Measurements from ENCODE around the gene LEKR1.
A peak's percentile ranks its signal among the peaks of the same experiment; 100 is the strongest.

Gene LEKR1

DNA sequence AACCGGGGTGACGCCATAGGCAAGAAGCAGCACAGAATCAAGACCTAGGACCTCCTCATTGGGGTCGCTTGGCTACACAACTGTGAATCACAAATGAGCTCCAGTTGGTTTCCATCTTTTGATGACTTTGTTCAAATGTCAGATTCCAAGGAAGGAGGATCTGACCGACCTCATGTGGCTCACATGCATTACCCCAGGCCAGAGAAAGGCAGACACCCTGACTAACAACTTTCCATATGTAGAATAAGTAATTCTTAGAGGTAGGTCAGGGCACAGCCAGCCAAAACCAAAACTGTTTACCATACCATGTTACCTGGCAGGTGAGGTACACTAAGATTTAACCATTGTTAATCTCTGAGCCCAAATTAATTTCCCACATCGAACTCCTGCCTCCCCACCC lies 237.3 kb downstream of the LEKR1 start:
- DNase-seq (ENCODE audit: low read depth) = no peak

GRCh38 chr3:157063926-157064325 lies 237.8 kb downstream of the LEKR1 start:
- DNase-seq (ENCODE audit: low read depth) = no peak

- no peak for DNase-seq (ENCODE audit: low read depth)
These were observed 238.2 kb downstream of the LEKR1 start for GRCh38 chr3:157064402-157064801.

DNA sequence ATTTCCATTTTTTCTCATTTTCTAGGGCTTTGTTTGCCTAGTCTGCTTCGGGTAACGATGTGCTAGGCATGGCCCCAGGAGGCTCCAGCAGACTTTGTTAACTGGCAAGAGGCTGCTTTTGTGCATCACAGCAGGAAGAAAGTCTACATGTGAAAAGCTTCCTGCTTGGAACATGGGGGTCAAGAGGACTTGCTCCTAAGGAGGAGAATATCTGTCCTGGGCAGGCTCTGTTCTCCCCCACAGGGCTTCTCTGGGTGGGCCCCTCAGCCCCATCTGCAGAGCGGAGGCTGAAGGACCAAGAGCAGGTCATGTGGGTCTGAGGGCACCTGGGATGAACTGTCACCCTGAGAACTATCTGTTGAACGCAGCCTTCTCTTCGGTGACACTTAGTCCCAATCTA lies 239.0 kb downstream of the LEKR1 start:
- DNase-seq (ENCODE audit: low read depth) = no peak

DNA sequence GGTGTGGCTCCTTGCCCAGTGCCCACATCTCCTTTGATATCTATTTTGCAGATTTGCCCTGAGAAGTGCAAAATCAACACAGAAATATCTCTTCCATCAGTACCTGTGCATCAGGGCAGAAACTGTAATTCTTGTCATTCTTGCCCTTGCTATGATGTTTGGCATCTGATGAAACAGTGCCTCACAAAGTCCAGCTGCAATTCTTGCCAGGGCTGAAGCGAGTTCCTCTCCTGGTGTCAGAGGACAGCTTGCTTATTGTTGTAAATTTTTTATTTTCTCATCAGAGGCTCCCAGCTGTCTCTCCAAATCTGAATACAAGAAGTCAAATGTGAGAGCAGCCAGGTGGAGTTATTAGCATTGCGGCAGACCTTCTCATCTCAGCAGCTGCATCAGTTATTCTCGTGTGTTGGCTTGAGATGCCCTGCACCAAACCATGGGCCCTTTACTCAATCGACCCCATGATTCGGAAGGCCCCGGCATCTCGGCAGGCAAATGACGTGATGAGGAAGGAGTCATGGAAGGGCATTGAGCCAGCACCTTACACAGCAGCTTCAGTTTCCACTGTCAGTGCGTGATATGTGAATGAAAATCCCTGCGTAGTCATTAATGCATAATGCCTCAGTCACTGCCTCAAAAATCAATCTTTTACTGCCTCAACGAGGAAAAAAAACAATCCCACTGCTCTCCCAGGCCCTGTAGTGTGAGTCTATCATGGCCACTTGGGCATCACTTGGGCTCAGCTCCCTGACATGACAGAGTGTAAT lies 240.4 kb downstream of the LEKR1 start:
- DNase-seq (ENCODE audit: low read depth) = no peak

DNA sequence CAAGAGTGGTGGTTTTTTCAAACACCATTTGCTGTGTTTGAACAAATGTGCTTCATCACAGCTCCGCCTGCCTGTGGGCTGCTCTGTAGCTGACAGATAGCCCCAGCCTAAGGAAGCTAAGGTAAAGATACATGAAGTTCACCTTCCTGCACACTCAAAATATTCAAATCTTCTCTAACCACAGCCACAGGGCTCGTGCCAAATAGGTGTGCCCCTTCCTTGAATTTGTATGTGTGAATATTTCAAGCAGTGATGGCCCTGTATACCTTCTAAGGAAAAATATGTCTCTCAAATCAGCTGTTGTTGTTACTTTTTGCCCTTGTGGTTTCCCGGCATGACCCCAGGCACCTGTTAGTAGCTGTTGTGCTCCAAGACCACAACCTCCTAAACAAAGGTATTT lies 241.0 kb downstream of the LEKR1 start:
- DNase-seq (ENCODE audit: low read depth) = no peak

- DNase-seq (ENCODE audit: low read depth) = no peak
These were observed 243.3 kb downstream of the LEKR1 start for GRCh38 chr3:157069406-157069805.

- no peak for DNase-seq (ENCODE audit: low read depth)
These were observed 243.9 kb downstream of the LEKR1 start for GRCh38 chr3:157069846-157070677.

GRCh38 chr3:157070678-157070999 lies 244.5 kb downstream of the LEKR1 start:
- no peak for DNase-seq (ENCODE audit: low read depth)

DNA sequence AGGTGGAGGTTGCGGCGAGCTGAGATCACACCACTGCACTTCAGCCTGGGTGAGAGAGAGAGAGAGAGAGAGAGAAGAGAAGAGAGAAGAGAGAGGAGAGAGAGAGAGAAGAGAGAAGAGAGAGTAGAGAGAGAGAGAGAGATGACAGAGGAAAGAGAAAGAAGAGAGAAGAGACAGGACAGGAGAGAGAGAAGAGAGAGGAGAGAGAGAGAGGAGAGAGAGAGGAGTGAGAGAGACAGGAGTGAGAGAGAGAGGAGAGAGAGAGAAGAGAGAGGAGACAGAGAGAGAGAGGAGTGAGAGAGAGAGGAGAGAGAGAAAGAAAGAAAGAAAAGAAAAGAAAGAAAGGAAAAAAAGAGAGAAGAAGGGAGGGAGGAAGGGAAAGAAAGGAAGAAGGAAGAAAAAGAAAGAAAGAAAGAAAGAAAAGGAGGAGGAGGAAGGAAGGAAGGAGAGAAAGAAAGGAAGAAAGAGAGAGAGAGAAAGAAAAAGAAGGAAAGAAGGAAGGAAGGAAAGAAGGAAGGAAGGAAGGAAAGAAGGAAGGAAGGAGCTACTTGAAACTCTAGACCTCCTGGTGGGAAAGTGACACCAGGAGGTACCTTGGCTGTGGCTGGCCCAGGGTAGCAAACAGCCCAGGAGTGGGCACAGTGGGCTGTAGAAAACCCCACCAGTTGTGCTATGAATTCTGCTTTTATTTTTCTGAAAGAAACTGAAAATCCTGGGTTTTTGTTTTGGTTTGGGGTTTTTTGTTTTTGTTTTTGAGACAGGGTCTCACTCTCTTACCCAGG lies 245.8 kb downstream of the LEKR1 start:
- DNase-seq (ENCODE audit: low read depth) = no peak

- no peak for DNase-seq (ENCODE audit: low read depth)
These were observed 247.7 kb downstream of the LEKR1 start for GRCh38 chr3:157073810-157074209.

- no peak for DNase-seq (ENCODE audit: low read depth)
These were observed 248.3 kb downstream of the LEKR1 start for GRCh38 chr3:157074490-157074889.

GRCh38 chr3:157074981-157075380 lies 248.8 kb downstream of the LEKR1 start:
- no peak for DNase-seq (ENCODE audit: low read depth)

DNA sequence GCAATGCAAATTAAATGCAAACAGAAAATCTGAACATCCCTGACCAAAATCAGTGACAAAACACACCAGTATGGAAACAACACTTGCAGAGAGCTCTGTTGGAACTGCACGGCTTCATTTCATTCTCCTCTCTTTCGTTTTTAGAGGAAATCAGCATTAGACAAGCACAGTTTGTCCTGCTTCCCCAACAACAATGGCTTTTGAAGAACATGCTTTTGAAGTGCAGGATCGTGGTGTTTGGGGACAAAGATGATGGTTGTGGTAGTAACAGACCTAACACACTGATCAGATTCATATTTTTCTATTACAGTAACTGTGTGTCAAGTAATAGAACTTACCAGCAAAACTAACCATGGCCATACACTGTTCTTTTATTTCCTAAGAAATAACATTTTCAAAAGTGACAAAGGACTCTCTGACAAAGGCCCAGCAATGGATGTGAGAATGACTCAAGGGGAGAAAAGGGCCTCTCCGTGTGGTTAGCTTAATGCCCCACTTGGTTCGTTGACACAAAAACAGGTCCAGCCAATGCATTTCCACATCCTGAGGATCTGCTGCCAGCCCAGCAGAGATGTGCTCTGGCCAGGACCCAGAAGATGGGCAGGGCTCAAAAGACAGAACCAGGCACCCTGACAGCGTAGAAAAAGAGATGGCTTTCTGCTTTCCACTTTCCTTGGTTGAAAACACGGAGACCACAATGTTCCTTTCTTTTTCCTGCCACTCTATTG lies 249.7 kb downstream of the LEKR1 start:
- DNase-seq (ENCODE audit: low read depth) = no peak

DNA sequence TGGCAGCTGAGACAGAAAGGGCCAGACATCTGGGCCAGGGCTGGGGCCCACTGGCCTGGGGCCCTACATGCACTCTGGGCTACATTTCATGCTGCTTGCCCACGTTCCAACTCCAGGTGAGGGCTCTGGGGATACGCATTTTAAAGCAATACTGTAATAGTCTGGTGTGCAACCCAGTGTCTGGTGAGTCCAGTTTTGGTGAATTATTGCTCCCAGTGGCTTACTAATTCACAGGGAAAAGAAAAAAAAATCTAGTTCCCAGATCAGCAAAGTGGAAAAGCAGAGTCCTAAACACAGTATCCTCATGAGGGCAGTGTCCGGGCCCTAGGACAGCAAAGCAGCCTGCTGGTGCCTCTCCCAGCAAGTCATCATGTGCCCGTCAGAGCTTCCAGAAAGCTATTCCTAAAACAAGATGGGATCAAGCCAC lies 251.4 kb downstream of the LEKR1 start:
- DNase-seq (ENCODE audit: low read depth) = no peak

GRCh38 chr3:157078131-157078810 lies 252.1 kb downstream of the LEKR1 start:
- no peak for DNase-seq (ENCODE audit: low read depth)

DNA sequence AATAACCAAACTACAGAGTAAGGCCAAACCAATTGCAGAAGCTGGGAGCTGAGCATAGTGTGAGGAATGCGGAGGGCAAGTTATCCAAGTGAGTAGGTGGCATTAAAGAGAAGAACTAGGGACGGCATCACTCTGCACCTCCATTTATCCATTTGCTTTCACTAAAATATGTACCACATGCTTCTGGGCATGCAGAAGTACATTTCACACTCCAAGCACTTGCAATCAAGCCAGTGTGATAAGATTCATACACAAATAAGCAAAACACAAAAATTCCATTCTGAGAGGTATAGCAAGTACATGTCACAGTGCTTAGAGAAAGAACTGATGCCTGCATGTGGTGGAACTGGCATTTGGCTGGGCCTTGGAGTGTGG lies 252.6 kb downstream of the LEKR1 start:
- DNase-seq (ENCODE audit: low read depth) = no peak

DNA sequence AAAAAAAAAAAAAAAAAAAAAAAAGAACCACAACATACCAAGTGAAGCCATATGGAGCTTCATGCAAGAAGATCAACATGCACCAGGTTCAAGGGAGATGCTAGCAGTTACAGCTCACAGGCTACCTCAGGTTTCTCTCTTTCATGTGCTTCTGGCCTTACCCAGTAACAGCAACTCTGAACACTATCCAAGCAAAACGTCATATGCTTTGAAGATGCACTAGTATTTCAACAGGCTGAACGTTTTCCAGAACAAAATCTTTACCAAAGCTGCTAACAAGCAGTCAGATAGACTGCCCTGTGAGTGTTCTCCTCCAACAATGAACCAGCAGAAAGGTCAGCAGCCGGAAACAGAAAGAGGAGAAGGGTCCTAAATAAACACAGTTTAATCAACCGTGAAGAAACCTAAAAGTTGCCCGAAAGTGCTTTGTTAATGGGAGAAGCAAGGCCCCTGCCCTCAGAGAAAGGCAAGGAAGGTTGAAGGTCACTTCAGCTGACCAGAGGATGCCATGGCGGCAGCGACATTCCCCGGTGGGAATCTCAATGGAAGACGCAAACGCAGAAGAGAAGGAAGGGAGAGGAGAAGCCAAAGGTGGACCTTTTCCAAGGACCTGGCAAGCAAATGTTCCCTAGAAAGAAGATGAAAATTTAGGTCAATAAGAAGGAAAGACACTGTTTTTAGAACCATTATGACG lies 253.7 kb downstream of the LEKR1 start:
- no peak for DNase-seq (ENCODE audit: low read depth)

GRCh38 chr3:157081626-157082210 lies 255.6 kb downstream of the LEKR1 start:
- DNase-seq (ENCODE audit: low read depth) = peak; percentile 79

DNA sequence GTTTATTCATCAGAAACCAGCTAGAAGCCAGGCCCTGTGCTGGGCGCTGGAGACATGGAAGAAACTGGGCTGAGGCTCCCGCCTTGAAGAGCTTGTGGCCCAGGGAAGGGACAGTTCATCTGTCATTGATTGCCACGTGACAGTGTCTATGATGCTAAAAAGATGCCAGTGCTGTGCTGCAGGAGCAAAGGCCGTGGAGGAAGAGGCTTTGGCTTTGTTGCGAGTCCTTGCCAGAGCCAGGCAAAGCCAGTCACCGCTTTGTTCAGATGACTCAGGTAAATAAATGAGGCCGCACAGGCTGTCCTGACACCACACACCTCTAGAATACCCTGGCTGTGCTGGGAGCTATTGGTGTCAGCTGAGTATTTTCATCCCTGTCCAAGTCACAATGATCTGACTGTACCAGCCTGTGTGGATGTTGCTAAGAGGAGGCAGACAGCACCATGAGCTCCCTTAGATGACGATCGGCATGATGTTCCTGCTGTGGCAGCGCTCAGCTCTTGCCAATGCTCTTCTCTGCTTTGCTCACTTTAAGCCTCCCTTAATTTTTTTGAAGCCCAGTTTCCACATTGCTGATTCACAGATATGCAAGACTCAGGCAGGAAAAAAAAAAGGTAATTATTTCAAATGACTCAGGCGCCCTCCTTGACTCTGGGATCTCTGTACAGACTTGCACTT lies 256.3 kb downstream of the LEKR1 start:
- DNase-seq (ENCODE audit: low read depth) = no peak
